Effector CD8-positive, alpha-beta T cell (primary cell): Measurements from ENCODE around the gene RAD51B.
"Not testable (repeated sequence)": the region's sequence is repeated elsewhere in the genome, so short reads cannot be mapped to it uniquely, and the experiment has no call there.

ENCODE experiments used
- DNase-seq: peaks from one replicate; lab custom pipeline; 2025; lab: John Stamatoyannopoulos, UW
- total RNA-seq, 4 experiments: gene quantifications; one replicate each; lab custom pipeline; 2026; lab: John Stamatoyannopoulos, UW

RAD51B gene
- 5.9 to 15.6 (median 9.8) reads per million in 4 experiments for total RNA-seq

GRCh38 chr14:67819563-67820421 lies at the start of gene RAD51B:
RAD51B (plus strand) TSS chr14:67819779.
- DNase-seq: peak; percentile 83

- DNase-seq: no peak
These were observed 45.7 kb upstream of the RAD51B start for GRCh38 chr14:67773844-67774377.

GRCh38 chr14:67776653-67777322 lies 42.8 kb upstream of the RAD51B start:
- DNase-seq: no peak

GRCh38 chr14:67778792-67779191 lies 40.8 kb upstream of the RAD51B start:
- DNase-seq: no peak

DNA sequence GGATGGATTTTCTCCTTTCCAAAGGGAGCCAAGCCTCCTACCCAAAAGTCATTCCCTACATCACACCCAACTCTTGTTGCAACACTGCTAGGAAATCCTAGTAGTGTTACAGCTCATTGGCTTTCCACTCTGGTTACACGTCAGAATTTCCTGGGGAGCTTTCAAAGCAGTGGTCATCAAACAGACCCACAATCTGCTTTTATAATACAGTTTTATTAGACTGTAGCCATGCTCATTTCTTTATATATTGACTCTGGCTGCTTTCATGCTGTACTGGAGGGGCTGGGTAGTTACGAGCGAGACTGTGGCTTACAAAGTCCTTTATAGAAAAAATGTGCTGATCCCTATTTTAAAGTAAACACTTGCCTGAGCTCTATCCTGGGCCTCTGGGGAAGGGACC lies 37.5 kb upstream of the RAD51B start:
- no peak for DNase-seq

DNA sequence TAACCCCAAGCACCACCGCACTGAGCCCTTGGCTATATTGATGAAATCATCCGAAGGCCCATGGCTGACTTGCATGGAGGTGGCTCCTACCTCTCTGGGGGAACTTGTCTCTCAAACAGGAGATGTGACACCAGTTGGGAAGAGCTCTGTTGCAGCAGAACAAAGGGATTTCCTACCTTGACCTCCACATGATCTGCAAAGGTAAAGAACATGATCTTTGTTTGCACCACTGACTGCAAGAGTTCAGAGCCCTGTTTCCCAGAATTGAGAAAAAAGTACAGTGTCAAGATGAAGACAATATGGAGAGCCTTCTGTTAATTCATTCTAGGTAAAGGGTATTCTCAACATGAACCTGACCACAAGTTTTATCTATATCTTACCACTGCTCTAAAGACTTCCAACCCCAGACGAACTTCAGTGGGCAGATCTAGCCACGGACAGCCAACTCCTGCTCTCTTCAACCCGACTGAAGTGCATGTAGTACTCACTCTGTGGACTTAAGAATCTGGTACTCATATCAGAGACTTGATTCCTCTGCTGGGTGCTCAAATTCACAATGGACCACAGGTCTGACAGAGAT lies 35.2 kb upstream of the RAD51B start:
- no peak for DNase-seq

GRCh38 chr14:67785270-67786109 lies 34.1 kb upstream of the RAD51B start:
- no peak for DNase-seq

DNA sequence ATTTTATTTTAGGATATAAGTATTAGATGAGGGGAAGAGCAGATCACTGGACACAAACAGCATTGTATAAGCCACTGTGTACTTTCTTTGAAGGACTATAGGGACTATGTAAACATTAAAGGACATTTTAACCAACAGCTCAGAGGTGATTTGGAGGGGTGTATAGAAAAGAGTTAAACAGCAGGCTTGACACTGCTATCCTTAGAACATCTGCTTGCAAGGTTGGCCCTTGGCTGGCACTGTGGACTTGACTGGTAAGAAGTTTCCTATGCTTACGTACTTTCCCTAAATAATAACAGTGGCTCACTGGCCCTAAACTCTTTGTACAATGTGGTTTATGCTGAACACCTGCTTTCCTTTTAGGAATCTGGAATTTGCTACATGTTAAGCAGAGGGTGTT lies 31.9 kb upstream of the RAD51B start:
- no peak for DNase-seq

- DNase-seq: no peak
These were observed 20.8 kb upstream of the RAD51B start for GRCh38 chr14:67798731-67799130.

GRCh38 chr14:67800743-67801142 lies 18.8 kb upstream of the RAD51B start:
- DNase-seq: no peak

- no peak for DNase-seq
These were observed 13.3 kb upstream of the RAD51B start for GRCh38 chr14:67806246-67806645.

- DNase-seq: no peak
These were observed 4.8 kb upstream of the RAD51B start for GRCh38 chr14:67814821-67815220.

GRCh38 chr14:67815573-67816225 lies 3.9 kb upstream of the RAD51B start:
- no peak for DNase-seq

DNA sequence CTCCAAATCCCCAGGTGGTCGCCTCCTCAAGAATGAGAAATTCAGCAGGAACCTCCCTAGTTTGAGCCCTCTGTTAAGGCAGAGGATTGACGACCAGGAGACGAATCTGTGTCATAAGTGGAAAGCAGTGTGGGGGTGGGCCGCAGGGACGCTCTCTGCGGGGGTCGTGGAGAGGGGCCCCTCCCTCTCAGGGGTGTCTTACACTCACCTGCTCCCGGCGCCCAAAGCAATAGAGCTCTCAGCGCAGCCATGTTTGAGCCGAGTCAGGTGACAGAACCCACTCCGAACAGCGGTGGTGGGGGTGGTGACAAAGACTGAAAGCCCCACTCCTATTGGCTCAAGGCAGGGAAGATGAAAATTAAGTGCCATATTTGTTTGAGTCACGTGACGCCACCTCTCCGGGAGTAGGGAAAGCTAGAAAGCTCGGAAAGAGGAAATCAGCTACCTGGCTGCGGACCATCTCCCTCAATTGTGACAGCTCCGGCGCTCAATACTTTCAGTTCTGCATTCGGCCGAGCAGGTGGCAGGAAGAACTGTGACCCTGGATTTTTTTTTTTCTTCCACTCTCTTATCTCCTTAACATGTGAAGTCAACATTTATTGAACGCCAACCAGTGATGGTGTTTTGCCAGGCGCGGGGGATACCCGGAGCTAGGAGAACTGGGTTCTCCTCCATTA lies 3.1 kb upstream of the RAD51B start, which contains the start of gene ZFYVE26:
Gene ZFYVE26 (minus strand): TSS at position 265 of the 677 bp plus-strand sequence. CDS start 627 bp downstream, outside the sequence.
- peak; percentile 87 for DNase-seq

DNA sequence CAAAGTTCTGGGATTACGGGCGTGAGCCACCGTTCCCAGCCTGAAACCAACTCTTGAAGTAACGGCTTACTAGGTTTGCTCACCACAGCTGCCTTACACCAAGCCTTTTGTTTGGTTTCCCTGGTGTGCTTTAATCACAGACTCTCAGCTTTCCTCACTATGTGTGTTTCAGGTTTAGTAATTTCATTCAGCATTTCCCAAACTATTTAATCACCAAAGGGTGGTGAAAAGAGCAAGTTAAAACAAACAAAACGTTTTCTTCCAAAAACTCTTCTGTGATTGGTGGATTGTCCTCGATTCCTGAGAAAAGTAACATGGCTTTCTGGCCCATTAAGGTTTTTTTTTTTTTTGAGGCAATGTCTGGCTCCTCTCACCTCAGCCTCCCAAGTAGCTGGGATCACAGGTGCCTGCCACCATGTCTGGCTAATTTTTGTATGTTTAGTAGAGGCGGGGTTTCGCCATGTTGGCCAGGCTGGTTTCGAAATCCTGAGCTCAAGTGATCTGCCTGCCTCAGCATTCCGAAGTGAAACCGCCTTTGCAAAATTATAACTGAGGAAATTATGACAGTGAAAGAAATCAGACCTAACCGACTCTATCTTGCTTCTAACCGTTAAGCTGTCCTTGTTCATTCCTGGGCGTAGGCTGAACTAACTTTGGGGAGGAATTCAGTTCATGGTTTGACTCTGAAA lies 1.7 kb upstream of the RAD51B start:
- DNase-seq: no peak

DNA sequence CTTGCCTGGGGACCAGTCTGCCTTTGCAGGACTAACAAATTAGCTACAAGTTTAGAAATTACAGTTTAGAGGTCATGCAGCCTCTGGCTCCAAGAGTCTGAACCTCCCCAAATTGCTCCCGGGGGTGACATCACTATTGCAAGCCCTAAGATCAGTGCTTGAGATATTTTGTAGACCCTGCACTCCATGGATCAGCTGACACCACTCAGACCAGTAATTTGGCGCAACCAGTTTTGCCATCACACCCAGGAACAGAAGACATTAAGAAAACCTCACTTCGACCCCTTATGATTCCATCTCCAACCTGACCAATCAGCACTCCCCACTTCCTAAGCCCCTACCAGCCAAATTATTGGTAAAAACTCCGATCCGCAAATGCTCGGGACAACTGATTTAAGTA lies 1.1 kb upstream of the RAD51B start:
- DNase-seq: not testable (repeated sequence)

DNA sequence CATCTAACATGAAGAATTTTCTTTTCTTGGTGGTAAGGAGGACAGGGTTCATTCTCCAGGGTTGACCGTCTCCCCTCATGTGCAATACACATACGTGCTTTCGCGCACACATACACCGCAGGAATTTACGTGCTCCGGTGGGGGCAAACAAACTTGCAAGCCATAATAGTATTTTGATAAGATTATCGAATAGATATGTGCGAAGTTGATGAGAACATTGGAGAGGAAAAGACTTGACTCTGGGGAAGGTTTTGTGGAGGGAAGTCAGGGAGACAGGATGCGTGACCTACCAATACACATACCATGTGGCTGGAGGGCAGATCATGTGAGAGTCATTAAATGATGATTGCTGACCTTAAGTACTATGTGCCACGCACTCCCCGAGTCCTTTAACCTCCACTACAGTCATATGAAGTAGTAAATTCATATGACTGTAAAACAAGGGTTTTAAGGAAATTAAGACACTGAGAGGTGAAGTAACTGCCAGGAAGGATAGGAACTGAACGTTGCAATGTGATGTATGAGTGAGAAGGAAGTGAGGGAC lies 921 bp downstream of the RAD51B start:
- no peak for DNase-seq

DNA sequence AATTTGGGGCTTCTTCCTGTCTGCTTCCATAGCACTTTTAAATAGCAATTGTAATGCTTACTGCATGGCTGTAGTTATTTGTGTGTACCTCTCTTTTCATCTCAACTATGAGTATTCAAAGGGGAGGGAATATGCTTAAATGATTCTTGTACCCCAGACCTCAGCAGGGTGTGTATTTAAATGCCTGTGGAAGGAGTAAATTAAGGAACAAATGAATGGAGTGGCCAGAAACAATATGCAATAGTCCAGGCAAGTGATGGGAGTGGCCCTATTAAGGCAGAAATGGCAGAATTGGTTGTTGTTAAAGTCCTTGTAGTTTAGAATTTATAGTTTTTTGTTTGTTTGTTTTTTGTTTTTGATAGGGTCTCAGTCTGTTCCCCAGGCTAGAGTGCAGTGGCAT lies 1.5 kb downstream of the RAD51B start:
- no peak for DNase-seq

DNA sequence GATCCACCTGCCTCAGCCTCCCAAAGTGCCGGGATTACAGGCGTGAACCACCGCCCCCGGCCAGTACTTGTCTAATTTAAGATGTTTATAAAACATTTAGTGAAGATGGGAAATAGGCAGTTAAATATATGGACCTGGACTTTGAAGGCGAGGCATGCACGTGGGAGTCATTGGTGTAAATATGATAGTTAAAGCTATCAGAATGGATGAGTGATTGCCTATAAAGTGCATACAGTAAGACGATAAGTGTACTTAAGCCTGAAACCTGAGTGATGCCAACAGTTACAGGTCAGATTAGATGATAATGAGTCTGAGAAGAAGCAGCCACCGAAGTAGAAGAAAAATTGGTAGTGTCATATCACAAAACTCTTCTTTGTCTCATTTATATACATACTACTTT lies 11.5 kb downstream of the RAD51B start:
- no peak for DNase-seq

DNA sequence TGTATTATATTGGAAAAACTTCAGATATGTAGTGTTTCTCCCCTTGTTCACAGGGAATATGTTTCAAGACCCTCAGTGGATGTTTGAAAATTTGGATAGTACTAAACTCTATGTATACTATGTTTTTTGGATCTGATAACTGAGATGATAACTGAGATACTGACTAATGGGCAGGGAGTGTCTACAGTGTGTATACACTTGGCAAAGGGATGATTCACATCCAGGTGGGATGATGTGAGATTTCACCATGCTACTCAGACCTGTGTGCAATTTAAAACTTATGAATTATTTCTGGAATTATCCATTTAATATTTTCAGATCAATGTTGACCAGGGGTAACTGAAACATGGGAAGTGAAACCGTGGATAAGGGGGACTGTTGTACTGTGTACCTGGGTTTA lies 13.8 kb downstream of the RAD51B start:
- no peak for DNase-seq
